ENCODE measurements around the gene C1QTNF2.

- TF ChIP-seq CTCF (IDR thresholded peaks at IDR 0.05): no peak
- TF ChIP-seq POLR2A (IDR thresholded peaks at IDR 0.05): no peak
Measured at GRCh38 chr5:160347448-160347847, 23.0 kb downstream of the C1QTNF2 start.
